H1 (cell line): Measurements from ENCODE around the gene KLK7. TPM values are rescaled to one million over a fixed set of nuclear protein-coding genes. Genes with fewer than 3 reads are reported as not detected.

ENCODE experiments used
- BACH1 ChIP-seq: IDR thresholded peaks from 2 replicates; pipeline ENCODE4 v1.6.1; 2012; ENCODE audit warnings: low read length, improper control_type of control experiment
- polyA plus RNA-seq, 7 experiments: library from polyadenylated mRNA; depleted of rRNA in 3 of 7; stranded (reverse) in 5 of 7; unstranded in 2 of 7; fragments of >200 nt in 5 of 7; fragments of 200-250 nt in 2 of 7; gene quantifications; 1 replicate in 5 of 7; 2 replicates in 1 of 7; 4 replicates in 1 of 7; pipeline versions ENCODE4 v1.2.1 to v1.2.3, GENCODE V29; 2011 to 2013; ENCODE audit warnings: missing spikeins in 2 of 7, mixed read lengths in 2 of 7
- total RNA-seq: library from RNA; stranded (reverse); fragmentation: NEBNext Ultra II Directional; extraction: Animal tissue kit (Norgen Biotek cat#: 25700); gene quantifications from 2 replicates; pipeline ENCODE4 v1.2.1, GENCODE V29; 2021

The KLK7 gene
- total and polyA plus RNA-seq, 2 of the 8 experiments (the other 6 are each of a cell fraction or from before 2014, with no cell fraction given) = 0.73 to 1.4 TPM

- no peak for TF ChIP-seq BACH1
- TF ChIP-seq, all 59 proteins: peak for 0
Measured at GRCh38 chr19:50975766-50976165, 8.0 kb downstream of the KLK7 start (continued).
